ENCODE results near the gene RGMA.
A peak's percentile ranks its signal among the peaks of the same experiment; 100 is the strongest.

The RGMA gene

DNA sequence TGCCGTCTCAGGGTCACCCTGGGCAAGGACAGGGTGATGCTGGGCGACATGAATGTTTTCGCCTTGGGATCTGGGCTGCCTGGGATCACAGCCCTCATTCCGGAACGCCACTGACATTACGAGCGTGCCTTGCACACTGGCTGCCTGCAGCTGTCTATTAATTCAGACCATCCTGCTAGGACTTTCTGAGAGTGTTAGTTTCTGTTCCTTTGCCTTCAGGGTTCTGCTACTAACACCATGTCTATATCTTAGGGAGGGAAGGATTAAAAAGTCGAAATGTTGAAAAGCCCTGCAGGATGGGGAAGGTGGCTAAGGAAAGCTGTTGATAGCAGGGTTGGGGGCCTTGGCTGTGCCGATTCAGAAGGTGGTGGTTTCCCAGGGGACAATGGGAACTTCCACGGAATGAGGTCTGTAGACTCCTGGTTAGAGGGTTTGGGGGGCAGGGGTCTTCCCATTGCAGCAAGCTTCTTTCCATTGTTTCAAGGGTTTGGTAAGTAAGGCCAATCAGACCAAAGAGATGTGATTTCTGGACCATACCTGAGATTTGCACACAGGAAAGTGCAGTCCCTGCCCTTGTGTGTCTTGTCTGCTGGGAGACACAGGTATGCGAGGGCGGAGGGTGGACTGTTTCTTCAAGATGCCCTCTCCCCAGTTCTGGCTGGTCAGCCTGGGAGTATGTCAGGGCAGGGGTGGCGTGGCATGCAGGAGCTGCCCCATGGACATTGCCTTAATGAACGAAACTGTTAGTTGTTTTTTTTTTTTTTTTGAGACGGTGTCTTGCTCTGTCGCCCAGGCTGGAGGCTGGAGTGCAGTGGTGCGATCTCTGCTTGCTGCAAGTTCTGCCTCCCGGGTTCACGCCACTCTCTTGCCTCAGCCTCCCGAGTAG is 50.9 kb downstream of the RGMA start:
- TF ChIP-seq, protein P1, sequence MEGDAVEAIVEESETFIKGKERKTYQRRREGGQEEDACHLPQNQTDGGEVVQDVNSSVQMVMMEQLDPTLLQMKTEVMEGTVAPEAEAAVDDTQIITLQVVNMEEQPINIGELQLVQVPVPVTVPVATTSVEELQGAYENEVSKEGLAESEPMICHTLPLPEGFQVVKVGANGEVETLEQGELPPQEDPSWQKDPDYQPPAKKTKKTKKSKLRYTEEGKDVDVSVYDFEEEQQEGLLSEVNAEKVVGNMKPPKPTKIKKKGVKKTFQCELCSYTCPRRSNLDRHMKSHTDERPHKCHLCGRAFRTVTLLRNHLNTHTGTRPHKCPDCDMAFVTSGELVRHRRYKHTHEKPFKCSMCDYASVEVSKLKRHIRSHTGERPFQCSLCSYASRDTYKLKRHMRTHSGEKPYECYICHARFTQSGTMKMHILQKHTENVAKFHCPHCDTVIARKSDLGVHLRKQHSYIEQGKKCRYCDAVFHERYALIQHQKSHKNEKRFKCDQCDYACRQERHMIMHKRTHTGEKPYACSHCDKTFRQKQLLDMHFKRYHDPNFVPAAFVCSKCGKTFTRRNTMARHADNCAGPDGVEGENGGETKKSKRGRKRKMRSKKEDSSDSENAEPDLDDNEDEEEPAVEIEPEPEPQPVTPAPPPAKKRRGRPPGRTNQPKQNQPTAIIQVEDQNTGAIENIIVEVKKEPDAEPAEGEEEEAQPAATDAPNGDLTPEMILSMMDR (IDR thresholded peaks at IDR 0.05; ENCODE audit: borderline replicate concordance, insufficient read depth, low read depth, low read length): no peak
- no peak overlapping the region for H3K4me3 ChIP-seq (ENCODE audit: low read depth, low read length)

DNA sequence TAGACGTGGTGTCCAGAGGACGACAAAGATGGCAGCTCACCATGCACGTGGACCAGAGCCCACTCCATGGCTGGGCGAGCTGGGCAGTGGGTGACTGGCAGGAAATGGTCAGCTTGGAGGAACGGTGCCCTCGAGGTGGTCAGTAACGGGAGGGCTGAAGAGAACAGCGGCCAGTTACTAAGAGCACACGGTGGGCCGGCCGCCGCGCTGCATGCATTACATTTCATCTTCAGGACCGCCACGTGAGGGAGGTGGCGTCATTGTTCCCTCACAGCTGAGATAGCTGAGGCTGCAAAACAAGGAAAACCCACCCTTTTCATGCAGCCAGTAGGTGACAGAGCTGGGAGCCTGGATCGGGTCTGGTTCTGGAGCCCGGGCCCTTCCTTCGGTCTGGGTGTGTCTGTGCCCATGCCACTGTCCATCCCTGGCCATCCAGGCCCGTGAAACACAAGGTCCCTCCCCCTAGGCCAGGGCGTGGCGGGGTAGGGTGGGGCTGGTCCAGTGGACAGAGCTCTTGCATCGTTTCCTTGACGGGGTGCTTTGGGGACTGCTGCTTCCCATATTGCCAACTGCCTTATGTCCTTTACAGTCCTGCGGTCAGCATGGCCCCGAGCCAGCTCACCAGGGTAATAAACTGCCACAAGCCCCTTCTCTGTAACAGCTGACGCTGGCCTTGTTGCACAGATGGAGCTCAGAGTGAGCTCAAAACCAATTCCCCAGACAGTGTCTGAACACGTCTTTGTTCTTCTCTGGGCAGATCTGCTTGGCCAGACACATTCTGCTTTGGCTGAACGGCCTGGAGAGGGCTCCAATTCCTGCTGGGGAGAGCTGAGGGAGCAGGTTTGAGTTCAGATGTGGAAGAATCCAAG is 51.8 kb downstream of the RGMA start:
- TF ChIP-seq, protein P1 (IDR thresholded peaks at IDR 0.05; ENCODE audit: borderline replicate concordance, insufficient read depth, low read depth, low read length): no peak
- H3K4me3 ChIP-seq (ENCODE audit: low read depth, low read length): no peak overlapping the region

DNA sequence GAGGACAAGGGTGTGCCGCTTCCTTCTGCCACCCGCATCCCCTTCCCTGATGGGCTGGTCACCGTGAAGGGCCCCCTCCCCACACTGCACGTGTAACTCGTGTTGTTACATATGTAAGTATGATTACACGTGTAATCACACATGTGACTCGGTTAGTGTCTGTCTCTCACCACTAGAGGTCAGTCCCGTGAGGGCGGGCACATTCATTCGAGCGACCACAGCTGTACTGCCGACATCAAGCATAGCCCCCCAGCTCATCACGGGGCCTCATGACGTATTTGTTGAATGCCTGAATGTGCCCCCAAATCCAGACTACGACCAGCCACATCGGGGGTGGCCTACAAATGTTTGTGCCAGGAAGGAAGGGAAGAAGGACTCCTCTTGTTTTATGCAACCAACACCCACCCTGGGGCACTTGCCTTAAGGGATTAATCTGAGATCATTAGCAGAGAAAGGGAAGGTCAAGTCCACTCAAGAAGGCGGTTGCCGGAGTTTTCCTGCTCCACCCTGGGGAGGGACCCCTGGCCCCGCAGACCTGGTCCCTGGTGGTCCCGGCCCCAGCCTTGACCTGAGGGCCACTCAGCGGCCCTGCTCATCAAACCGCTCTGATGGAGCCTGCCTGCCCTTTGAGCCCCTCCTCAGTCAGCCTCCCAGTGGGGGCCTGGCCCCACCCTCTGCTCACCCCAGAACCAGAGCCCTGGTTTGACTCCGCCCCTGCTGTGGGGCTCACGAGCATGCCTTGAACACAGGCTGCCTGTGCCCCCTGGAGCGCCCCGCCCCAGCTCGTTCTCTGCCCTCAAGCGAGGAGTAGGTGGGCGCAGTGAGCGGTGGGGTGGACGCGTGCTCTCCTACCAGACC is 52.8 kb downstream of the RGMA start:
- H3K4me3 ChIP-seq (ENCODE audit: low read depth, low read length): no peak overlapping the region
- TF ChIP-seq, protein P1 (IDR thresholded peaks at IDR 0.05; ENCODE audit: borderline replicate concordance, insufficient read depth, low read depth, low read length): peak; percentile 68; the same call in 1 of the 2 replicates

DNA sequence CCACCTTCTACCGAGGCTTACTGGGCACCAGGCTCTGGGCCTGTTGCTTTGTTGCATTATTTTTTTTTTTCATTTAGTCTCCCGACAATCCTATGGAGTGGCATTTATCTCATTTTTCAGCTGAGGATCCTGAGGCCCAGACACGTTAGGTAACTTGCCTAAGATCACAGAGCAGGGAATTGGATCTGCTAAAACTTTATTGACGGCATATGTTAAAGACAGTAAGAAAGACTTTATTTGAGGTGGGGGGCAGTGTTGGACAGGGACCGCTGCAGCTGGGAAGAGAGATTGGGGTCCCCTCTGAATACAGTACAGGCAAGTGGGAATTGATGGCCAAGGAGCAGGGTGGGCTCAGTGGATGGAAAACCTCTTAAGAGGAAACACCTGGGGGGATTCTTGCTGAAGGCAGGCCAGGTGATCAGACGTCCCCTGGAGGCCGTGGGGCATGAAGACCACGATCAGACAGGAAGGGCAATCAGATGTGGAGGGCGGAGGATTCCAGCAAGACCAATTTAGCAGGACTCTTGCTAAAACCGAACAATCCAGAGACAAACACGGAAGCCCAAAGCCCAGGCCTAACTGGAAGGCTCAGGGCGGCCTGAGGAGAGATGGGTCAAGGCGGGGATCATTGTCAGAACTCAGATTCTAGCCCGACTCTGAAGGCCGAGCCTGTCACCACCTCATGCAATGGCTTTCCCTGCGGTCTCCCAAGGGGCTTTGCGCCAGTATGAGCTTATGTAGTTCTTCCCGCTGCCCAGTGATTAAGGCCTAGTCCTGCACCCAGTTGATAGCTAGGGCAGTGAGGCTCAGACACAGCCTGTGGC is 53.7 kb downstream of the RGMA start:
- TF ChIP-seq, protein P1 (IDR thresholded peaks at IDR 0.05; ENCODE audit: borderline replicate concordance, insufficient read depth, low read depth, low read length): no peak
- H3K4me3 ChIP-seq (ENCODE audit: low read depth, low read length): no peak overlapping the region

DNA sequence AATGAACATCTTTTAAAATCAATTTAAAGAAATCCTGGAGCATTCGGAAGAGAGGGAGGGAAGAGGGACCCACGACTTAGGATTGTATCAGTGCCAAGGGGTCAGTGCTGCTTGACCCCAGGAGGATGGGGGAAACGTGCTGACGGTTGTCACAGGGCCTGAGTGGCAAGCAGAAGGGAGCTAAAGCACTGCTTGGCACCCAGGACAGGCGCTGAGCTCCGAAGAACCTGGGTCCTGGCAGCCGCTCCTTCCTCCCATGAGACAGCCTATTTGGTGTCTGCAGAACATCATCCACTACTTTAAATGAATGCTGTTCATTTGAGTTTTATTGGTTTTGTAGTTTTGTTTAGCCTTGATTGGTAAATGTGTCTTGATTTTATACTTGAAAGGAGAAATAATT is 54.5 kb downstream of the RGMA start:
- H3K4me3 ChIP-seq (ENCODE audit: low read depth, low read length): no peak overlapping the region
- TF ChIP-seq, protein P1 (IDR thresholded peaks at IDR 0.05; ENCODE audit: borderline replicate concordance, insufficient read depth, low read depth, low read length): no peak

All from GM12875 (cell line).